ENCODE data around the gene CD109.

Gene CD109

GRCh38 chr6:73727114-73727513 lies 31.1 kb downstream of the CD109 start:
- no peak for DNase-seq (ENCODE audit: low read depth in 2 of 2)

GRCh38 chr6:73728548-73729205 lies 32.7 kb downstream of the CD109 start:
- no peak for DNase-seq (ENCODE audit: low read depth in 2 of 2)

- DNase-seq (ENCODE audit: low read depth in 2 of 2) = no peak
These were observed 35.3 kb downstream of the CD109 start for GRCh38 chr6:73731285-73731684.

- peak; percentile 43 to 54 for DNase-seq (ENCODE audit: low read depth in 2 of 2)
These were observed 37.1 kb downstream of the CD109 start for GRCh38 chr6:73732845-73733675.

- DNase-seq (ENCODE audit: low read depth in 2 of 2) = no peak
These were observed 37.8 kb downstream of the CD109 start for GRCh38 chr6:73733791-73734190.

- no peak for DNase-seq (ENCODE audit: low read depth in 2 of 2)
These were observed 38.9 kb downstream of the CD109 start for GRCh38 chr6:73734832-73735453.

GRCh38 chr6:73738367-73739028 lies 42.5 kb downstream of the CD109 start:
- DNase-seq (ENCODE audit: low read depth in 2 of 2) = peak; percentile 44 to 46

- peak; percentile 63 to 67 for DNase-seq (ENCODE audit: low read depth in 2 of 2)
These were observed 43.1 kb downstream of the CD109 start for GRCh38 chr6:73739096-73739495.

- no peak for DNase-seq (ENCODE audit: low read depth in 2 of 2)
These were observed 46.4 kb downstream of the CD109 start for GRCh38 chr6:73742433-73742832.

- no peak for DNase-seq (ENCODE audit: low read depth in 2 of 2)
These were observed 47.1 kb downstream of the CD109 start for GRCh38 chr6:73743081-73743480.

- DNase-seq (ENCODE audit: low read depth in 2 of 2) = no peak
These were observed 47.6 kb downstream of the CD109 start for GRCh38 chr6:73743556-73743955.

GRCh38 chr6:73746787-73747186 lies 50.8 kb downstream of the CD109 start:
- DNase-seq (ENCODE audit: low read depth in 2 of 2) = no peak

GRCh38 chr6:73747289-73747688 lies 51.3 kb downstream of the CD109 start:
- DNase-seq (ENCODE audit: low read depth in 2 of 2) = no peak

GRCh38 chr6:73752943-73753342 lies 56.9 kb downstream of the CD109 start:
- no peak for DNase-seq (ENCODE audit: low read depth in 2 of 2)

- no peak for DNase-seq (ENCODE audit: low read depth in 2 of 2)
These were observed 70.0 kb downstream of the CD109 start for GRCh38 chr6:73766040-73766439.

- no peak for DNase-seq (ENCODE audit: low read depth in 2 of 2)
These were observed 72.6 kb downstream of the CD109 start for GRCh38 chr6:73768558-73768957.

GRCh38 chr6:73769976-73770375 lies 74.0 kb downstream of the CD109 start:
- DNase-seq (ENCODE audit: low read depth in 2 of 2) = no peak

GRCh38 chr6:73774311-73774774 lies 78.3 kb downstream of the CD109 start:
- DNase-seq (ENCODE audit: low read depth in 2 of 2) = peak; percentile 59 to 60

- no peak for DNase-seq (ENCODE audit: low read depth in 2 of 2)
These were observed 83.9 kb downstream of the CD109 start for GRCh38 chr6:73779943-73780342.

GRCh38 chr6:73782911-73783310 lies 86.9 kb downstream of the CD109 start:
- DNase-seq (ENCODE audit: low read depth in 2 of 2) = no peak

GRCh38 chr6:73784726-73785505 lies 88.9 kb downstream of the CD109 start:
- DNase-seq (ENCODE audit: low read depth in 2 of 2) = no peak
